ENCODE data around the gene CLDN7.

GRCh38 chr17:7262192-7262934 is at the start of gene CLDN7:
- no peak for TF ChIP-seq CTCF (conservative IDR thresholded peaks at IDR 0.05; ENCODE audit: low read length)
- TF ChIP-seq EZH2phosphoT487 (IDR thresholded peaks at IDR 0.05; ENCODE audit: borderline replicate concordance), result no peak
